Stomach smooth muscle (tissue), 2 donors: ENCODE data around the gene PTPRJ.

Experiments used
- H3K27ac ChIP-seq: one replicate; pipeline ENCODE4 v1.7.0; 2013; ENCODE audit warnings: mild to moderate bottlenecking, low read length, inconsistent platforms
- H3K27me3 ChIP-seq, 2 donors: one replicate each; pipeline ENCODE4 v1.7.0; 2013; ENCODE audit warnings: low read length in 2 of 2; ENCODE audit not compliant: insufficient read depth in 2 of 2, control insufficient read depth in 1 of 2
- H3K36me3 ChIP-seq, 2 donors: one replicate each; pipeline ENCODE4 v1.7.0; 2013; ENCODE audit warnings: low read length in 2 of 2; ENCODE audit not compliant: control insufficient read depth in 2 of 2, insufficient read depth in 2 of 2
- H3K4me1 ChIP-seq: one replicate; pipeline ENCODE4 v1.7.0; 2013; ENCODE audit warnings: low read length; ENCODE audit not compliant: control insufficient read depth, insufficient read depth
- H3K4me3 ChIP-seq, 2 donors: one replicate each; pipeline ENCODE4 v1.7.0; 2013; ENCODE audit warnings: low read length in 2 of 2
- H3K9ac ChIP-seq, 2 donors: one replicate each; pipeline ENCODE4 v1.7.0; 2013; ENCODE audit warnings: low read length in 2 of 2, mild to moderate bottlenecking in 1 of 2
- H3K9me3 ChIP-seq, 2 donors: one replicate each; pipeline ENCODE4 v1.7.0; 2013; ENCODE audit warnings: low read length in 2 of 2; ENCODE audit not compliant: control insufficient read depth in 2 of 2
- donor health status: healthy.
- donor health status: Pancreatic carcinoma.

PTPRJ gene

DNA sequence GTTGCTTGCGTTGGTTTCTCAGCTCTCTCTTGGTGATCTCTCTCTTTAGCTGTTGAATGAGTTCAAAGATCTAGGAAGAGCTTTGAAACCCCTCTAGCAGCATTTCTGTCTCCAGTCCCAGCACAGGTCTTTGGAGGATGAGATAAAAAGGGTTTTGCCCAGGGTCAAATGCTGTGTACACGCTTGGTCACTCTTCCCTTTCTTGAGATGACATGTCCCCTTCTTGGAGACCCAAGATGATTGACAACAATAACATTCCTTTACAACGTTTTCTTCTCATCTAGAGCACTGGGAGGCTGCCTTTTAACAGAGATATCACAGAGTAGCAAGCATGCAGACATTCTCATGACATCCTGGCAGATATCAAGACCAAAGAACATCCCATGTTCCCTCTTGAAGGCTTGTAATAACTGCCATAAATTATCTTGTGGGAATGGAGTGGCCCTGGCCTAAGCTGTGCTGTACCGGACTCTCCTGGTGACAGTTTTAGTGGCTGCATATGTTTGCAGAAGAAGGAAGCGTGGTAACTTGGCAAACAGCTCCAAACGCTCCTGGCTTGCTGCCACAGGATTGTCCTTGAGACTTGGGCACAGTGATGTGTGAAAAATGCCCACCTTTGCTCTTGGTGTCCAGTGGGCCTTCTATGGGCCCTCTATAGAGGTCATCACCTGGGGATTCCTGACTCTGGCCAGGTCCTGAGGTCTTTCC, 107.8 kb downstream of the PTPRJ start:
- no peaks in the 10 kb centered on the region for H3K36me3 ChIP-seq
- no peak overlapping the region for H3K9ac ChIP-seq
- H3K4me3 ChIP-seq = no peak overlapping the region
- H3K27ac ChIP-seq = no peak overlapping the region
- no peaks in the 10 kb centered on the region for H3K9me3 ChIP-seq
- H3K27me3 ChIP-seq = no peaks in the 10 kb centered on the region
- peaks cover 4% of the 10 kb centered on the region for H3K4me1 ChIP-seq

DNA sequence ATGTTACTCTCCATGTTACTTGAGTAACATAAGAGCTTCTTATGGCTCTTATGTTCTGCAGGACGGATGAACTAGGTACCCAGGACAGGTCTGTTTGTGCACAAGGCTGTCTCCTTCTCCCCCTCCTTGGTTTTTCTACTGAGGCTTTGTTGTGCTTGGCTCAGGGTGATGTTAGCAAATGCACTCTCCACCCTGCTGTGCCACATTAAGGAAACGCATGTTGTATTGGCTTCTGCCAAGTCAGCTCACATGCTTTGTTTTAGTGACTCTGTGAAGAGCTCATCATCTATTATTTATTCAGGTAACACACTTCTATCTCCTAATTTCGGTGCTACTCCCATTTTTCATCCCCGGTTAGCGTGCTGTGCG, 108.3 kb downstream of the PTPRJ start:
- no peak overlapping the region for H3K9ac ChIP-seq
- H3K9me3 ChIP-seq = no peaks in the 10 kb centered on the region
- H3K27ac ChIP-seq = no peak overlapping the region
- no peaks in the 10 kb centered on the region for H3K27me3 ChIP-seq
- peaks cover 4% of the 10 kb centered on the region for H3K4me1 ChIP-seq
- H3K36me3 ChIP-seq = no peaks in the 10 kb centered on the region
- H3K4me3 ChIP-seq = no peak overlapping the region

DNA sequence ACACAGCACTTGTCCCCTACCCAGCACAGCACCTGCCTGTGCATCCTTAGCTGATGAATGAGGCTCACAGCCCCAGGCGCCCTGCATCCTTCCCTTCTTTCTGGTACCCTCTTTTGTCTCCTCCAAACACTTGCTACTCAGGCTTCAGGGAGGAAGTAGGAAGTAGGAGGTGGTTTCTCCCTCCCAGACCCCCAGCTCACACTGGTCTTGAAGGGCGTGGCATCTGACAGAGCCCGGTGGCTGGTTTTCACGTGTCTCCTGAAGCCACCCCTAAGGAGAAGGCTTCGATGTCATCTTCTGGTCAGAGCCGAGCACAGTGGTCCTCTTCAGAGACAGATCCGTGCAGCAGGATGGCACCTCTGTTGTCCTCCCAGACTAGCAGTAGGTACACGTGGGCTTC, 109.8 kb downstream of the PTPRJ start:
- Histone ChIP-seq H3K27me3 (no peaks in the 10 kb centered on the region), H3K4me1 (peaks cover 4% of the 10 kb centered on the region), H3K27ac (no peak overlapping the region), H3K4me3 (no peak overlapping the region), H3K9me3 (no peaks in the 10 kb centered on the region), H3K36me3 (no peaks in the 10 kb centered on the region), H3K9ac (no peak overlapping the region)

DNA sequence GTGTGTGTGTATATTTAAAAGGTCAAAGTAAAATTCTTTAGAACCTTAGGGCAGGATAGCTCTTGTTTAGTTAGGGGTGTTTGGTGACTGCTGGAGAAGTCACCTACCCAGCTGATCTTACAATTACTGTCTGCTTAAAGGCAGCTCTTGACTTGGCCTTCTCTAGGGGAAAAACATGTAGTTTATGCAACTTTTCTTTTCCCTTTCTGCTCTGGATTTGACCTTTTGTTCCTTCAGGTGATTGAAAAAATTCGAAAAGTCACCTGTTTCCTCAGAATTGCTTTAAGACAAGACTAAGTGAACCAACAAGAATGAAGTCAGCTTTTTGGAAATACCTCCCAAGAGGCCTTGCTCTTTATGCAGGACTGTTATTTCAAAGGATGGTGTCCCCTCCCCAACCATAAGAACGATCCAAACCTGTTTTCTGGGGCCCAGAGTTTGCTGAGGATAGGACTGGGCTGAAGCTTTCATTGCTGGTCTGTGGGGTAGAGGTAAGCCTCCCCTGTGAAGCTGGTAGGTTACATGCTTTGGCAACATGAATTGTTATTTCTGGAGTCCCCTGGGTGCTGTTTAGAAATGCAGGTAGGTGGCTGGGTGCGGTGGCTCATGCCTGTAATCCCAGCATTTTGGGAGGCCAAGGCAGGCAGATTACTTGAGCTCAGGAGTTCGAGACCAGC, 111.2 kb downstream of the PTPRJ start:
- Histone ChIP-seq H3K4me1 (peaks cover 4% of the 10 kb centered on the region), H3K27ac (no peak overlapping the region), H3K36me3 (no peaks in the 10 kb centered on the region), H3K9ac (no peak overlapping the region), H3K27me3 (no peaks in the 10 kb centered on the region), H3K4me3 (no peak overlapping the region), H3K9me3 (no peaks in the 10 kb centered on the region)

DNA sequence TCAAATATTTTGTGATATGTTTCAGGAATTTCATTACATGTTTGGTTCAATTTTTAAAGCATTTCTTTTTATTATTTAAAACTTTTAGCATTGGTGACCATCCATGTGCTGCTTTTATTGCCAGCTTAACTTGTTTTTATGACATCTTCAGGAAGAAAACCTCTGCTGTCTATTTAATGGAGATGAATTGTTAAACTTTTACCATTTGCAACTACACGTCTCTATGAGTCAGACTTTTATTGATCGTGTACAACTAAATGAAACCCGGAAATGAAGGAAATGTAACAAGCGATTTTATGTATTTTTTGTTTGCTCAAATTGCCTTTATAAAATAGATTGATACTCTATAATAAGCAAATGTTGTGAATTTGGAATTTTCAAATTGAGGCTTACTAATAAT, 113.0 kb downstream of the PTPRJ start:
- Histone ChIP-seq H3K9ac (no peak overlapping the region), H3K4me3 (no peak overlapping the region), H3K9me3 (no peaks in the 10 kb centered on the region), H3K27me3 (no peaks in the 10 kb centered on the region), H3K36me3 (no peaks in the 10 kb centered on the region), H3K4me1 (no peaks in the 10 kb centered on the region), H3K27ac (no peak overlapping the region)

DNA sequence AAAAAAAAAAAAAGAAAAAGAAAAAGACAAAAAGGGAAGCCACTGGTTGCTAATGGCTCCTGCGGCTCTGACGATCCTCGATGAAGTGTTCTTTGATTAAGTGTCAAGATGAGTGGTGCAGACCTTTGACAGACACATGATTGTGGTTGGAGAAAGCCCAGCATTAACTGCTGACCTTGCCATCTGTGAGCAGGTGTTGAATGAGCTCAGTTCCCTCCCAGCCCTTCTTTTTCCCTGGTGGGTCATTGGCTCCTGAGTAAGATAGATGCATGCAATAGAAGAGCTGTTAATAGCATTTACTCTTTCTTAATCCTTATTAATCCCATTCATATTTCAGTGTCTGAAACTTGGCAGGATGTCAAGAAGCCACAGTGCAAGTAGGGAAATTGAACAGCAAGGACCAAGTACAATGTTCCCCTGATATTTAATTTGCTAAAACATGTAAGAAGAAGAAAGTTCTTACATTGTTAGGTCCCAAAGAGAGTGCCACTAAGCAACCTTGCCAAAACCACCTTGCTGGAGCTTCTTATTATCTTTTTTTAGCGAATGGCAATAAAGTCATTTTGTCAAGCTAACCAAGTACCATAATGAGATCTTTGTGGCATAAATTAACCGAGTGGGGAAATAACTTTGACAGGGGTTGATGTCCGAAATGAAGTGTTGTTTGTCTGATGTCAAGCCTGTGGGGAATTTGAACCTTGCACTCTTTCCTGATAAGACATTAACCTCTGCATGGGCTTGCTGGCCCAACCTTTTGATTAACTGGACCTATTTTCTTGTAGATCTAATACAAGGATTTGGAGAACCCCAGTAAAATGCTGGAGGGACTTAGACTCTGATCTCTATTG, 113.7 kb downstream of the PTPRJ start:
- no peaks in the 10 kb centered on the region for H3K4me1 ChIP-seq
- no peak overlapping the region for H3K4me3 ChIP-seq
- H3K27ac ChIP-seq = no peak overlapping the region
- no peaks in the 10 kb centered on the region for H3K36me3 ChIP-seq
- no peaks in the 10 kb centered on the region for H3K27me3 ChIP-seq
- H3K9me3 ChIP-seq = no peaks in the 10 kb centered on the region
- no peak overlapping the region for H3K9ac ChIP-seq

DNA sequence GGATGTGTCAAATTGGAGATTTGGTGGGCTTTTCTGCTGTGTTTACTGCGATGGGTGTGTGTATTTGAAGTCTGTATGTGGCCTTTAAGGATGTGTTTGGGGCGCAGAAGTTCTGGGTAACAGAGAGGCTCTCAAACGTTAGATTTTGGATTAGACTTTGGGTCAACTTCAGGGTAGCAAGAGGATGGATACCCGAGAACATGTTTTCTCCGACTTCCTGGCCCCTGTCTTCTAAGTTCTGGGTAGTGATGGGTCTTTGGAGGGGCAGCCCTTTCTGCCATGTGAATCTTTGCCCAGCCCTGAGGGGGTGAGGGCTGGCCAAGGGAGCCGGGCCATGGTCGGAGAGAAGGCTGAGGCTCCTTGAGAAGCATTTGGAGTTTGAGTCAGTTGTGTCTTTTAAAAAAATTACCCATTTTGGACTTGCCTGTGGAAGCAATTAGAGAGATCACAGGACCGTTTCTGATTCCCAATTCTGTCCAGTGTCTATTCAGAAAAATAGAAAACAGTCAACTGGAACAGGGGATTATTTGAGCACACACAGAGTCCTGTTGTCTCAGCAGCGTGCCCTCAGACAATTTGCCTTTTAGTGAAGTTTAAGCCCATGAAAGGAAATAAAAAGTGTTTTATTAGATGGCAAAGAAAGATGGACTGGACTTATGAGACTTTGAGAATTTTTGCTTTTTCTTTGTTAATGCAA, 114.4 kb downstream of the PTPRJ start:
- Histone ChIP-seq H3K9me3 (no peaks in the 10 kb centered on the region), H3K9ac (no peak overlapping the region), H3K36me3 (no peaks in the 10 kb centered on the region), H3K27ac (no peak overlapping the region), H3K4me1 (no peaks in the 10 kb centered on the region), H3K27me3 (no peaks in the 10 kb centered on the region), H3K4me3 (no peak overlapping the region)

DNA sequence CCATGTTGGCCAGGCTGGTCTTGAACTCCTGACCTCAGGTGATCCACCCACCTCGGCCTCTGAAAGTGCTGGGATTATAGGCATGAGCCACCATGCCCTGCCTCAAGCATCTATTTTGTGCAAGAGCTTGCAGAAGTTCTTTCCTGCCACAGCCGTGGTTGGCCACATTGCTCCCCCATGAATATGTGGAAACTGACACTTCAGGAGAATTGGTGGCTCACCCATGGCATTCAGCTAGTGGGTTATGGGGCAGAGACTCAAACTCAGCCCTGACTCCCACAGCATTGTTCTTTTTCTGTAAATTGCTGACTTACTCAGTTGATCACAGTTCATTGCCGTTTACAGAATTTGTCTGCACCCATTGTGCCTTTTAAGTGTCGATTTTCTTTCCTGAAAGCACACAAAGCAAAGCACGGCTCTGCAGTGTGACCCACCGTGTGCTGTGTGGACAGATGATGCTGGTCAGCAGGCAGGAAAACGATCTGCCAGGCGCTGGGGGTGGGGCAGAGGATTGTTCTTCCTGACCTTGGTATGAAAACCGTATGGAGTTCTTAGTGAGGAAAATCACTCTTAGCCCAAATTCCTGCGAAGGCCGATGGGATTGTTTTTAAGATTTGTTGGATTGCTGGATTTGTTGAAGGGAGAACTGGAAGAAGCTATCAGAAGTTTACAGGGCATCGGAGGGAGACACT, 115.6 kb downstream of the PTPRJ start:
- Histone ChIP-seq H3K9me3 (no peaks in the 10 kb centered on the region), H3K4me1 (peaks cover 2% of the 10 kb centered on the region), H3K27ac (no peak overlapping the region)

DNA sequence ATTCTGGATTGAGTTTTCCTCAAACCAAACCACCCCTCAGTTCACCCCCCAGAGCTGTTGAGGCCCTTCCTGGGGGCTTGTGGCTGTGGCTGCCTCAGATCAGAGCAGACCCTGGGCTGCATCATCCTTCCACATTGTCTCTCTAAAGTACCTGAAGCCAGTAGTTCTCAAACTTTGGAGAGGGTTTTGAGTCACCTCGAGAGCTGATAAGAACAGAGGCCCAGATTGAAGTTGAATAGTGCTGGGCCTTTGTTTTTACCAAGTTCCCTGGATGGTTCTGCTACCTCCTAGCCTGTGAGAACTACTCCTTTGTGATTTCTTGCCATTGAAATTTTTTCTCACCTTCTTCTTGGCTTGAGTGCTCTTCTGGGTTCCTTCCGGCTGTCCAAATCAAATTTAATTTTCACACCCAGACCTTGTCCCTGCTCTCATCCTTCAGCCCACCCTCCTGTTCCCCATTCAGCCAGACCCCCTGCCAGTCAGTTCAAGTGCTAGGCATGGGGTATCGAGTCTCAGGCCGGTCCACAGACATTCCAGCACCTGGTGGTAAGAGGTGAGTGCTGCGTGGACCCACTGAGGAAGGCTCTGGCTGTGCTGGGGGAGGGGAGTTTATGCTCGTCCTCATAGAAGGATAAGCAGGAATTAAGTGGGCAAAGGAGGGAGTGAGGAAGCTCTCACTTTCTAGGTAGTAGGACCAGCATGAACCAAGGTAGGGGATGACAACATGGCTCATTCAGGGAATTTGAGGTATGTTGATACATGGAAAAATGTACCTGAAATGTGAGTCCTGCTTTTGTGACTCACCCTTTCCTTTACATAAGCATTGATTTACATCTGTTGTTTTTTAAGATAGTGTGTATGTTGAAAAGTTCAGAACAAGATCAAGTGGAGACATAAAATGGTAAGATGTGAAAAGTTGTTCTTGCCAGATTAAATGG, 116.5 kb downstream of the PTPRJ start:
- Histone ChIP-seq H3K36me3 (no peaks in the 10 kb centered on the region), H3K4me3 (no peak overlapping the region), H3K27me3 (no peaks in the 10 kb centered on the region), H3K27ac (no peak overlapping the region), H3K9me3 (no peaks in the 10 kb centered on the region), H3K4me1 (peaks cover 6% of the 10 kb centered on the region), H3K9ac (no peak overlapping the region)

More for the DNA sequence above, 115.6 kb downstream of the PTPRJ start:
- Histone ChIP-seq H3K36me3 (no peaks in the 10 kb centered on the region), H3K9ac (no peak overlapping the region), H3K4me3 (no peak overlapping the region), H3K27me3 (no peaks in the 10 kb centered on the region)
